Cerebellar nuclear complex (tissue), 1 donor: ENCODE data around the gene TSPOAP1.
A peak's percentile ranks its signal among the peaks of the same experiment; 100 is the strongest.

ENCODE experiments used
- DNase-seq, 2 experiments: peaks; one replicate each; lab custom pipeline; 2025; lab: John Stamatoyannopoulos, UW

TSPOAP1 gene

GRCh38 chr17:58316260-58316960 lies 12.2 kb downstream of the TSPOAP1 start:
- DNase-seq = no peak

GRCh38 chr17:58315750-58316149 lies 12.8 kb downstream of the TSPOAP1 start:
- DNase-seq = no peak

- no peak for DNase-seq
These were observed 13.3 kb downstream of the TSPOAP1 start for GRCh38 chr17:58315281-58315711.

GRCh38 chr17:58314706-58315015 lies 13.9 kb downstream of the TSPOAP1 start:
- DNase-seq = no peak

- no peak for DNase-seq
These were observed 14.5 kb downstream of the TSPOAP1 start for GRCh38 chr17:58313815-58314705.

GRCh38 chr17:58312829-58313228 lies 15.8 kb downstream of the TSPOAP1 start:
- DNase-seq = no peak

GRCh38 chr17:58312021-58312630 lies 16.5 kb downstream of the TSPOAP1 start:
- DNase-seq = no peak

- no peak for DNase-seq
These were observed 17.1 kb downstream of the TSPOAP1 start for GRCh38 chr17:58311429-58311894.

- peak in 1 of 2 experiments; percentile 48 for DNase-seq
These were observed 17.8 kb downstream of the TSPOAP1 start for GRCh38 chr17:58310511-58311428.

GRCh38 chr17:58309918-58310259 lies 18.7 kb downstream of the TSPOAP1 start:
- no peak for DNase-seq

- DNase-seq = no peak
These were observed 19.3 kb downstream of the TSPOAP1 start for GRCh38 chr17:58308985-58309917.

GRCh38 chr17:58308173-58308984 lies 20.2 kb downstream of the TSPOAP1 start:
- no peak for DNase-seq

GRCh38 chr17:58307468-58308172 lies 21.0 kb downstream of the TSPOAP1 start:
- no peak for DNase-seq

- DNase-seq = no peak
These were observed 22.3 kb downstream of the TSPOAP1 start for GRCh38 chr17:58306131-58306951.

- no peak for DNase-seq
These were observed 23.0 kb downstream of the TSPOAP1 start for GRCh38 chr17:58305626-58306025.

- no peak for DNase-seq
These were observed 23.7 kb downstream of the TSPOAP1 start for GRCh38 chr17:58304750-58305486.

- no peak for DNase-seq
These were observed 24.4 kb downstream of the TSPOAP1 start for GRCh38 chr17:58303971-58304749.
